Tibial nerve (tissue), 4 donors: Measurements from ENCODE around the gene SDCBP2.

Experiments used
- EP300 ChIP-seq, 2 donors: sonication (generic); formaldehyde crosslinking; IDR thresholded peaks; one replicate each; pipeline ENCODE4 v1.6.1; 2017; ENCODE audit warnings: antibody characterized with exemption in 2 of 2, mild to moderate bottlenecking in 1 of 2
- TF ChIP-seq, protein P1 (sequence below), 5 experiments: fragments of 200-600 bp in 3 of 5; fragments of 450-650 bp in 2 of 5; sonication (generic) in 3 of 5; IDR thresholded peaks; one replicate each; pipeline ENCODE4 v1.5.1; 2016 to 2019; ENCODE audit warnings: antibody characterized with exemption in 5 of 5, mild to moderate bottlenecking in 3 of 5, moderate library complexity in 2 of 5

GRCh38 chr20:1305712-1306111 lies 23.2 kb downstream of the SDCBP2 start:
- TF ChIP-seq, protein P1, sequence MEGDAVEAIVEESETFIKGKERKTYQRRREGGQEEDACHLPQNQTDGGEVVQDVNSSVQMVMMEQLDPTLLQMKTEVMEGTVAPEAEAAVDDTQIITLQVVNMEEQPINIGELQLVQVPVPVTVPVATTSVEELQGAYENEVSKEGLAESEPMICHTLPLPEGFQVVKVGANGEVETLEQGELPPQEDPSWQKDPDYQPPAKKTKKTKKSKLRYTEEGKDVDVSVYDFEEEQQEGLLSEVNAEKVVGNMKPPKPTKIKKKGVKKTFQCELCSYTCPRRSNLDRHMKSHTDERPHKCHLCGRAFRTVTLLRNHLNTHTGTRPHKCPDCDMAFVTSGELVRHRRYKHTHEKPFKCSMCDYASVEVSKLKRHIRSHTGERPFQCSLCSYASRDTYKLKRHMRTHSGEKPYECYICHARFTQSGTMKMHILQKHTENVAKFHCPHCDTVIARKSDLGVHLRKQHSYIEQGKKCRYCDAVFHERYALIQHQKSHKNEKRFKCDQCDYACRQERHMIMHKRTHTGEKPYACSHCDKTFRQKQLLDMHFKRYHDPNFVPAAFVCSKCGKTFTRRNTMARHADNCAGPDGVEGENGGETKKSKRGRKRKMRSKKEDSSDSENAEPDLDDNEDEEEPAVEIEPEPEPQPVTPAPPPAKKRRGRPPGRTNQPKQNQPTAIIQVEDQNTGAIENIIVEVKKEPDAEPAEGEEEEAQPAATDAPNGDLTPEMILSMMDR (IDR thresholded peaks at IDR 0.05) = no peak
- TF ChIP-seq EP300 (IDR thresholded peaks at IDR 0.05) = no peak
